Measurements from ENCODE around the gene WWC1.

WWC1 gene

DNA sequence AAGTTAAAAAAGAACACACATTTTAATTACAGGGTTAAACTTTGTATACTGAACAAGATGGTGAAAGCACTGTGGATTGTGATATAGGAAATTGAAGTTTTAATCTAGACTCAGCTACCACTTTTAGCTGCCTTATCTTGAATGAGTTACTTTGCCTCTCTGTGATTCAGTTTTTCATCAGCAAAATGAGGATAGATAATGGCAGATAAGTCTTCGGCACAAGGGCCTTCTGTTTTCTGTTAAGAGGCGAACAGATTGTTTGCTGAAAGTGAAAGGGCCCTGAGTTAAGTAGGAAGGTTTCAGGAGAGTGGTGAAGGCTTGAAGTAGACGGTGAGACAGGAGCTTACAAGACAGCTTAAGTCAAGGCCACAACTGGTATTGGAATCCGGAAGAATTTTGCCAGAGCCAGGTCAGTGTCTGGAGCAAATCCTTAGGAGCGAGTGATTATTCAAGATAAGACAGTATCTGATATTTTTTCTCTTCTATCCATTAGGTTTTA lies 202.7 kb downstream of the WWC1 start:
- DNase-seq (ENCODE audit: low read depth), result no peak

GRCh38 chr5:168502563-168503237 lies 211.3 kb downstream of the WWC1 start:
- no peak for DNase-seq (ENCODE audit: low read depth)

- DNase-seq (ENCODE audit: low read depth), result no peak
These were observed 222.5 kb downstream of the WWC1 start for GRCh38 chr5:168513861-168514428.
